ENCODE measurements around the gene CHDH. TPM values are rescaled to one million over a fixed set of nuclear protein-coding genes. Genes with fewer than 3 reads are reported as not detected.

Gene CHDH
- total and polyA plus RNA-seq, 2 experiments from 2014 or later: 31.1 to 62.6 TPM

- H3K36me3 ChIP-seq (replicated peaks; ENCODE audit: insufficient read depth, low read depth): no peaks in the 10 kb centered on the region
- H3K9me2 ChIP-seq (replicated peaks; ENCODE audit: insufficient read depth): no peaks in the 10 kb centered on the region
- no peak overlapping the region for H3K27ac ChIP-seq
These were observed 65.4 kb downstream of the CHDH start for GRCh38 chr3:53780806-53781205.

GRCh38 chr3:53780171-53780570 lies 66.0 kb downstream of the CHDH start:
- no peaks in the 10 kb centered on the region for H3K36me3 ChIP-seq (replicated peaks; ENCODE audit: insufficient read depth, low read depth)
- H2AFZ ChIP-seq: no peak overlapping the region
- peaks cover 6% of the 10 kb centered on the region for H3K4me1 ChIP-seq (ENCODE audit: insufficient read depth)
- TF ChIP-seq EZH2 (IDR thresholded peaks at IDR 0.05; ENCODE audit: borderline replicate concordance) (no peak), EZH2phosphoT487 (IDR thresholded peaks at IDR 0.05; ENCODE audit: low read depth, severe bottlenecking, unreplicated experiment) (no peak), CTCF (IDR thresholded peaks at IDR 0.05; ENCODE audit: poor library complexity) (no peak)
- H3K9me2 ChIP-seq (replicated peaks; ENCODE audit: insufficient read depth): no peaks in the 10 kb centered on the region
- no peaks in the 10 kb centered on the region for H3K9me3 ChIP-seq (ENCODE audit: low read depth)
- DNase-seq (ENCODE audit: low spot score): no peak
- H3K27me3 ChIP-seq: no peaks in the 10 kb centered on the region
- WGBS (ENCODE audit: low lambda C conversion rate, missing lambda C conversion rate): 80% methylated on average over 4 of the region's 4 CpGs
- H3K79me2 ChIP-seq: no peaks in the 10 kb centered on the region
- no peak overlapping the region for H3K4me2 ChIP-seq
- H4K20me1 ChIP-seq (ENCODE audit: insufficient read depth, poor library complexity, severe bottlenecking): no peaks in the 10 kb centered on the region
- H3K27ac ChIP-seq: no peak overlapping the region
- no peak overlapping the region for H3K4me3 ChIP-seq

More at GRCh38 chr3:53780806-53781205, 65.4 kb downstream of the CHDH start:
- Histone ChIP-seq H2AFZ (no peak overlapping the region), H3K4me3 (no peak overlapping the region), H4K20me1 (ENCODE audit: insufficient read depth, poor library complexity, severe bottlenecking) (no peaks in the 10 kb centered on the region), H3K4me2 (no peak overlapping the region), H3K9me3 (ENCODE audit: low read depth) (no peaks in the 10 kb centered on the region), H3K27me3 (no peaks in the 10 kb centered on the region), H3K4me1 (ENCODE audit: insufficient read depth) (peaks cover 6% of the 10 kb centered on the region), H3K79me2 (no peaks in the 10 kb centered on the region)
- DNase-seq (ENCODE audit: low spot score): no peak
- TF ChIP-seq CTCF (IDR thresholded peaks at IDR 0.05; ENCODE audit: poor library complexity): no peak
- WGBS (ENCODE audit: low lambda C conversion rate, missing lambda C conversion rate): 94% methylated on average over 2 of the region's 2 CpGs

GRCh38 chr3:53778153-53778552 lies 68.1 kb downstream of the CHDH start:
- Histone ChIP-seq H3K4me2 (no peak overlapping the region), H3K36me3 (replicated peaks; ENCODE audit: insufficient read depth, low read depth) (no peaks in the 10 kb centered on the region), H3K4me3 (no peak overlapping the region), H2AFZ (no peak overlapping the region), H3K27ac (no peak overlapping the region), H4K20me1 (ENCODE audit: insufficient read depth, poor library complexity, severe bottlenecking) (no peaks in the 10 kb centered on the region), H3K79me2 (no peaks in the 10 kb centered on the region), H3K27me3 (no peaks in the 10 kb centered on the region), H3K9me2 (replicated peaks; ENCODE audit: insufficient read depth) (no peaks in the 10 kb centered on the region), H3K4me1 (ENCODE audit: insufficient read depth) (peaks cover 18% of the 10 kb centered on the region), H3K9me3 (ENCODE audit: low read depth) (no peaks in the 10 kb centered on the region)
- no peak for TF ChIP-seq CTCF (IDR thresholded peaks at IDR 0.05; ENCODE audit: poor library complexity)
- TF ChIP-seq EZH2 (IDR thresholded peaks at IDR 0.05; ENCODE audit: borderline replicate concordance): no peak
- TF ChIP-seq EZH2phosphoT487 (IDR thresholded peaks at IDR 0.05; ENCODE audit: low read depth, severe bottlenecking, unreplicated experiment): no peak
- WGBS (ENCODE audit: low lambda C conversion rate, missing lambda C conversion rate): 88% methylated on average over 3 of the region's 3 CpGs
- DNase-seq (ENCODE audit: low spot score): no peak

- no peak overlapping the region for H3K4me2 ChIP-seq
- H3K9me3 ChIP-seq (ENCODE audit: low read depth): no peaks in the 10 kb centered on the region
- H3K79me2 ChIP-seq: no peaks in the 10 kb centered on the region
- H3K27ac ChIP-seq: no peak overlapping the region
- no peak for DNase-seq (ENCODE audit: low spot score)
- no peaks in the 10 kb centered on the region for H3K9me2 ChIP-seq (replicated peaks; ENCODE audit: insufficient read depth)
- WGBS (ENCODE audit: low lambda C conversion rate, missing lambda C conversion rate): 96% methylated on average over 8 of the region's 8 CpGs
- TF ChIP-seq EZH2phosphoT487 (IDR thresholded peaks at IDR 0.05; ENCODE audit: low read depth, severe bottlenecking, unreplicated experiment): no peak
- TF ChIP-seq CTCF (IDR thresholded peaks at IDR 0.05; ENCODE audit: poor library complexity): no peak
- no peak for TF ChIP-seq EZH2 (IDR thresholded peaks at IDR 0.05; ENCODE audit: borderline replicate concordance)
- no peaks in the 10 kb centered on the region for H3K27me3 ChIP-seq
- no peaks in the 10 kb centered on the region for H4K20me1 ChIP-seq (ENCODE audit: insufficient read depth, poor library complexity, severe bottlenecking)
- no peak overlapping the region for H3K4me3 ChIP-seq
- no peak overlapping the region for H2AFZ ChIP-seq
- H3K4me1 ChIP-seq (ENCODE audit: insufficient read depth): peaks cover 23% of the 10 kb centered on the region
- H3K36me3 ChIP-seq (replicated peaks; ENCODE audit: insufficient read depth, low read depth): no peaks in the 10 kb centered on the region
These were observed 68.8 kb downstream of the CHDH start for GRCh38 chr3:53777468-53777867.

Data from hepatocyte (in vitro differentiated cells).